GM04504 (cell line): Measurements from ENCODE around the gene BBS7.

Experiments
- DNase-seq: peaks from one replicate; pipeline ENCODE4 v3.0.0-alpha.2; 2012; ENCODE audit warnings: low read depth

BBS7 gene

GRCh38 chr4:121790976-121791375, 79.3 kb downstream of the BBS7 start:
- DNase-seq: no peak

DNA sequence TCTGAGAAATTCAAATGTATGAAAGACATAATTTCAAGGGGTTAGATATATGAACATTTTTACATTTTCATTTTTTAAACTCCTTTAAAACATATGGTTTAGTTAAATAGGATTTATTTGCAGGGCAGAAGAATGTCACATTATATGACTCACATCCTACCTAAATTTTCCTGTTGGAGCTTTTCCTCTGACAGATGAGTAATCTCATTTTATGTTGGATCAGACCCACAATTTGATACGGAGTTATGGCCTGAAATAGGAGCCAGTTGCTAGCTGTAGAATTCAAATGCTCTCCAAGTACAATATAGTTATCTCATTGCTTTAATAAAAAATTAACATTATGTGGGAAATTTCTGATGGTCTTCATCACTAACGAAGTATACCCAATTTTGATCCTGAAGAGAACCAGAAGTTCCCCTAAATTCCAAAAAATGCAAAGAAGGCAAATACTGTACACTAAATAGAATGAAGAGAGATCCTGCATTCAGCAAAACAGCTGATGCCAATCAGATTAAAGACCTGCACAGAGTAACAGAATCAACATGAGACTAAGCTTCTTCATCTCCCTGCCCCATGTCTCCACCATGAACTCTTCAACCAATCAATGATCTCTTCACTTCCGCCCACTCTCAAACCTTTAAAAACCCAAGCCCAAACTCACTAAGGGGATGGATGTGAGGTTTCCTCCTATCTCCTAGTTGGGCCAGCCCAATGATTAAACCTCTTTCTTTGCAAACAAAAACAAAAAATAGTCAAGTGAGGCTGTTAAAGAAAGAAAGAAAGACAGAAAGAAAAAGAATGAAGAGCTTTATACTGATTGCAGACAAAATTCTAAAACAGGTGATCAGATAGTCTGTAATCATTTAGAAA, 80.1 kb downstream of the BBS7 start:
- peak; percentile 65 for DNase-seq

DNA sequence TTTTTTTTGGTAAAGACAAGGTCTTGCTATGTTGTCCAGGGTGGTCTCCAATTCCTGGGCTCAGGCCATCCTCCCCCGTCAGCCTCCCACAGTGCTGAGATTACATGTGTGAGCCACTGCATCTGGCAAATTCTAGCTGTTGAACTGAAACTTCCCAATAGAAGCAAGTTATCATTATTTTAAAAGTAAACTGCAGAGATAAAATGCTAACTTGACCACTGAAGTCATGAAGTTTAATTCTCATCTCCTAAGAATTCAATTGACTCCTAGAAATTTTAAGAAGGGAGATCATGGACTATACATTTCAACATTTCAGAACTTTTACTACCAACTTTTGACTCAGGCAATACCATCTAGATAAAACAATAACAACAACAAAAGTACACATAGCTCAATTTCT, 80.8 kb downstream of the BBS7 start:
- no peak for DNase-seq

DNA sequence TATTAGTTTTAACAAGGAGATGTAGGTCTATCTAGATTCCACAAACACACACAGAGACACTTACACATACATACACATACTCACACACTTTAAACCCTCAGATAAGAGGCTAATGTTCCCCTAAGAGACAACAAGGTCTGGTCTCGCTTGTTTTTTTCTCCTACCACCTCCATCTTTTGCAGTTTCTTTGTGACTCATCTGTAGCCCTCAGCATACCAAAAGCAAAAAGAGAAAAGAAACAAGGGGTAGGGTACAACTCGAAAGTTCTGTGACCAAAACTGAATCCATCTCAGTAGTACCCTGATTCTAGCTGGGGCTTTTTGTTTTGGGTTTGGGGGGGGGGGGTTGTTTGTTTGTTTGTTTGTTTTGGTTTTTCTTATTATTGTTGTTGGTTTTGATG, 81.4 kb downstream of the BBS7 start:
- no peak for DNase-seq

- DNase-seq: no peak
These were observed 84.1 kb downstream of the BBS7 start for GRCh38 chr4:121786221-121786620.

DNA sequence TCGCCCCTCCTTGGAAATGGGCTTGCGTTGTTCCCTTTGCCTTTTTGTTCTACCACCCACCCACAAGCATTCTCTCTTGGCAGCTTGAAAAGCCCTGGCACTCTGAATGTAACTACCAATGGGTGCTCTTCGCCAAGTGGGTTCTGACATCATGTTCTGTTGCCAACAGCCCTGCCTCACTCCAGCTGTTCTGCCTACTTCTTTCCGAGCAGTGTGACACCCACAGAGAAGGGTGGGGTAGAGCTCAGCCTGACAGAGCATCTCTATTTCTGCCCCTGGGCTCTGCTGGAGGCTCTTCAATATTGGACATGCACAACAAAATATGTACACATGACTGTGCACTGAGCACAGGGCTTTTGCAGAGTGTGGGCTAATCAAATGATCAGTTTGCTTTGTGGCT, 84.8 kb downstream of the BBS7 start:
- DNase-seq: no peak

GRCh38 chr4:121784975-121785374, 85.3 kb downstream of the BBS7 start:
- peak; percentile 87 for DNase-seq

DNA sequence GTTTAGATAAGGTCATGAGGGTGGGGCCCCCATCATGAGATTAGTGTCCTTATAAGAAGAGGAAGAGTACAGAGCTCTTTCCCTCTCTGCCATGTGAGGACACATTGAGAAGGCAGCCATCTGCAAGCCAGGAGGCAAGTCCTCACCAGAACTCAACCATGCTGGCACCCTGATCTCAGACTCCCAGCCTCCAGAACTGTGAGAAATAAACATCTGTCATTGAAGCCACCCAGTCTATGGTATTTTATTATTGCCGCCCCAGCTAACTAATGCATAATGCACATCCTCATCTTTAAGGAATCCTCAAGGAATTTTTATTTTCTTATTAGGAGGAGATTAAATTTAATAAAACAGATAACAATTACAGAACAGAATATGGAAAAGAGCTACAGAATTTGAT, 85.9 kb downstream of the BBS7 start:
- DNase-seq: no peak

GRCh38 chr4:121783210-121783609, 87.1 kb downstream of the BBS7 start:
- no peak for DNase-seq

DNA sequence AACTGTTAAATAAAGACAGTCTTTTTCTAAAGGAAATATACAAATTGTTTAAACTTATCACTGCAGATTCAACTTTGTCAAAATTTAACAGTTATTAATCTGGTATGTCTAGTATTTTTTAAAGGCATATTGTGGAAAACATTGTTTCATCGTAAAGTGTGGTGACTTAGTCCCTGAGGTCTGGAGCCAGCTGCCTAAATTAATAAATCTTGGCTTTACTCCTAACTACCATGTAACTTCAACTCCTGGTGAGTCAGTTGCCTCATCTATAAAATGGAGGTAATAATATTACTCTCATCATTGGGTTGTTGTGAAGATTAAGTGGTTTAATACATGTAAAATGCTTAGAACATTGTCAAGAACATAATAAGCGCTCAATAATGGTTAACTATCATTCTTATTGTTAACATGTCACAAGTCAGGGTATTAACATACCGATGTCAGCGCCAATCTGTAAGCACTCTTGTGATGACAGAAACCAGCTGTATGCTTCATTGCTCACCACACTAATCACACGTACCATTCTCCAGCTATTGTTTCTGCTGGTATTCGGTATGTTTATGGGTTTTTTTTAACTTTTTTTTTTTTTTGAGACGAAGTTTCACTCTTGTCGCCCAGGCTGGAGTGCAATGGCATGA, 91.2 kb downstream of the BBS7 start:
- DNase-seq: no peak

DNA sequence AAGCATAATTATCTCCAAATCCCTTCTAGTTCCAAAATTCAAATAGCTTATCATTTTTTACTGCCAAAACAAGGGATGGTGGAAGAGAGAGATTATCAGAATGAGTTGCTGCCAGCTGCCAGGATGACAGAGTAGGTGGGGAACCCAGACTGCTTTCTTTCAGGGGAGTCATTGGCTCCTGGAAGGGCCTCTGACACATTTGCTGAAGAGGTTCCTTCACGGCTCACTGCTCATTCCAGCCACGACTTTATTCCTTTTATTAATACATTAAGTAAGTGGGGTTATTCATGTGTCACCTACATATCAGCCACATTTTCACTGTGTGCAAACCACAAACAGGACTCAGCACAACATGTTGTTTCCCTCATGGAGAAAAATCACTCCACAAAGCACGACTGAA, 92.6 kb downstream of the BBS7 start:
- DNase-seq: no peak

- DNase-seq: no peak
These were observed 93.5 kb downstream of the BBS7 start for GRCh38 chr4:121776610-121777401.
